ENCODE data around the gene NDUFC1. TPM values are rescaled to one million over a fixed set of nuclear protein-coding genes. Genes with fewer than 3 reads are reported as not detected.
A peak's percentile ranks its signal among the peaks of the same experiment; 100 is the strongest.
"Not testable (repeated sequence)": the region's sequence is repeated elsewhere in the genome, so short reads cannot be mapped to it uniquely, and the experiment has no call there.

The NDUFC1 gene
- total RNA-seq, 1 donor from 2014 or later, result 52.8 TPM

DNA sequence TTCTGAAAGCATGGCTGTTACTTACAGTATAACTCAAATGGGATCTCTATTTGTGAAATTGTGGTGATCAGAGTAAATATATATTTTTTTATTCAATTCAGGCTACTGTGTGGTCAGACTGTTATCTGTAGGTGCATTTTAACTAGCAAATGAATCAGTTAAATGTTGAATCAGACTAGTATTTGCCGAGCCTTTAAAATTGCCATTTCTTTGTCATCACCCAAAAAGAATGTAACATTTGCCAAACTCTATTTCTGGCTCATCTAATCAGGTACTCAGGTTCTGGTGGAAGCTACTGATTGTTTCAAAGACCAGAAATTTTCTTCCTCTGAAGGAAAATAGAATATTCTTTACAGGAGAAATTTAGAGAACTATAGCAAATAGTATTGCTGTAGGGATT, 2.7 kb downstream of the NDUFC1 start:
- DNase-seq (ENCODE audit: low read depth in 2 of 2), result no peak

- DNase-seq (ENCODE audit: low read depth in 2 of 2), result no peak
These were observed 5.3 kb downstream of the NDUFC1 start for GRCh38 chr4:139297001-139297410.

DNA sequence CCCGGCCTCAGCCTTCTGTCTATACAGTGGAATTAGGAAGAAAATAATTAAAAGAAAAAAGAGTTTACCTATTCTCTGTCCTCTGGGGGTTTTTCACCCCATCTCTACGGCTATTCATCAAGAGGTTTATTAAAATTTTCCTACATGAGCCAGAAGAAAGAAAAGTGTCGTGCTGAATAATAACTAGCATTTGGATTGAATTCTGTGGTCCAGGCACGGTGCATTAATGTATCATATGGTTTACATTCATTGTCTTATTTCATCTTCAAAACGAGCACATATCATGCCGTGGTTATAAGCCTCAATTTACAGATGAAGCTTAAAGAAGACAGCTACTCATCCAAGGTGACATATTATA, 6.4 kb downstream of the NDUFC1 start:
- no peak for DNase-seq (ENCODE audit: low read depth in 2 of 2)

DNA sequence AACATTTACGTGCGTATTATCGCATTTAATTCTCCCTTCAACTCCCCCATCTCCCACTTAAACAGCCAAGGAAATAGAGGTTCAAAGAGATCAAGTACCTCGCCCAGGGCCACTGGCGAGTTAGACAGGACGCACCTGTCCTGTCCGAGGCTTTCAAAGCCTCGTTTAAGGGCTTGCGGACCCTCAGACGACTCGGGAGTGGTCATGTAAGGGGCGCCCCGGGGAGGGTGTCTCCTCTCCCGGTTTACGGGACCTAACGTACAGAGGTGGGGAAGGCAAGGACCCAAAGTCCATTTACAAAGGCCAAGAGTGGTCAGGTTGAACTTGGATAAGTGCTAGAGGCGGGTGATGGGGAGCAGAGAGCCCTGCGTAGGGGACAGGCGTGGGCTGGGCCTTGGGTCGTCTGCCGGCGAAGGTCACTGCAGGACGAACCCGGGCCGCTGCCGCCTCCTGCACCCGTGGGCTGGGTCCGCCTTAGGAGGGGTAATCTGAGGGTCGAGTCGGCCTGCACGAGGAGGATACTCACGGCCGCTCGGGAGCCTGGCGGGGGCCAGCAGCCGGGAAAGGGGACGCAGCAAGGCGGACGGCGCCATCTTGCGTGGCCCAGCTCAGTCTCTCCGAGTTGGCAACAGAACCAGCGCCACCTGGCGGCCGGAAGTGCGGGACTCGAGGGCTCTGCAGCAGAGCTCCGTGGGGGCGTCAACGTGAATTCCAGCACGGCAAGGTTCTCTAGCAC, 6.9 kb downstream of the NDUFC1 start:
- DNase-seq (ENCODE audit: low read depth in 2 of 2), result peak; percentile 84 to 93

DNA sequence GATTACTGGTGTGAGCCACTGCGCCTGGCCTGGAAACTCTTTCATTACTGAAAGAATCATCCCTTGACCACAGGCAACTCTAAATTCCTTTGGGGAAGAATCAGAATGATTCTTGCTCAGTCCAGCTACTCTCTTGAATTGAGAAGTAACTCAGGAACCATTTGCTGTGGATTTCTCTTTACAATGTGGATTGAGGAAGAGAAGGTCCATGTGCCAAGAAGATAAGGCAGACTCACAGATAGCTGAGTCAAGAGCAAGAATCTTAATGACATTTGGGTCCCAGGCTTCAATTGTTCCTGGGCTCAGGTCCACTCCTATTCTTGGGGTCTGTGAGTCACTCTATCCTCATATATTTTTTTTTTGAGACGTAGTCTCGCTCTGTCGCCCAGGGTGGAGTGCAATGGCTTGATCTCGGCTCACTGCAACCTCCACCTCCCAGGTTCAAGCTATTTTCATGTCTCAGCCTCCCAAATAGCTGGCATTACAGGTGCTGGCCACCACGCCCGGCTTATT, 16.0 kb downstream of the NDUFC1 start:
- DNase-seq (ENCODE audit: low read depth in 2 of 2), result no peak

GRCh38 chr4:139282721-139283075, 19.6 kb downstream of the NDUFC1 start:
- no peak for DNase-seq (ENCODE audit: low read depth in 2 of 2)

GRCh38 chr4:139282065-139282720, 20.1 kb downstream of the NDUFC1 start:
- no peak for DNase-seq (ENCODE audit: low read depth in 2 of 2)

DNA sequence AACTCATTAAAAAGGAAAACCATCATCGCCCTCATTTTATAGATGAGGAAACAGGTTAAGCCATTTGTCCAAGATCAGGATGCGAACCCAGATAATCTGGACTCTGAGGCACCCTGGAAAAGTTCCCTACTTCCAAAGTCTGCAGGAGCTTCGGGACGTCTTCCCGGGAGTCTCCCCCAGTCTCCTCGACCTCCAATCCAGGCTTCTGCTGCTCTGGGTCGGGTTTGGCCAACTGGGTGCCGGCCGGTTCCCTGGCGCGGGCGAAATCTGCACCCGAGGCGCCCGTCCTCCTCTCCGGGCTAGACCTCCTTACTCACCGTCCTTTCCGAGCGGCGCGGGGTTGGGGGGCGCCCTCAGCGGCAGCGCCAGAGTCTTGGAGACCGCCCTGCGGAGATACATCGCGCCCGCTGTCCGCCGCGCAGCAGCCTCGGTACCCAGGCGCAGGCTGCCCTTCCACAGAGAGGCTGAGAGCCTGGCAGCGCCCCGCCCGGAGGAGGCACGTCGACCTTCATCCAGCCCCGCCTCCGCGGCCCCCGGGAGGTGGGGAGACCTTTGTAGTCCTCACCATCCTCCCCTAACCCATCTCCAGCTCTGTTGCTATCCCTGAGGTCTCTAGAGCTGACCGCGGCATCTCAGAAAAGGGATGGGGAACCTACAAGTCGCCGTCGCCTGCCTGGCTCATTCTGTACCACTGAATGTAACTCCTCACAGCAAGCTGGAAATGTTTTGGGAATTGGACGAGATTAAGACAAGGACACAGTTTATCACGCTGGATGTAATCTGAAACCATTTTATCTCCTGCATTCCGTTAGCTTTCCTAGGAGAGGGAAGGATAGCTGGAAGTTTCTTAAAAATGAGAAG, 22.3 kb downstream of the NDUFC1 start, which contains the start of gene MGARP:
TSS of gene MGARP (minus strand) at position 466 of the 861 bp plus-strand sequence. CDS start at position 399, 67 bp downstream.
- DNase-seq (ENCODE audit: low read depth in 2 of 2), result peak in 1 of 2 donors; percentile 39

DNA sequence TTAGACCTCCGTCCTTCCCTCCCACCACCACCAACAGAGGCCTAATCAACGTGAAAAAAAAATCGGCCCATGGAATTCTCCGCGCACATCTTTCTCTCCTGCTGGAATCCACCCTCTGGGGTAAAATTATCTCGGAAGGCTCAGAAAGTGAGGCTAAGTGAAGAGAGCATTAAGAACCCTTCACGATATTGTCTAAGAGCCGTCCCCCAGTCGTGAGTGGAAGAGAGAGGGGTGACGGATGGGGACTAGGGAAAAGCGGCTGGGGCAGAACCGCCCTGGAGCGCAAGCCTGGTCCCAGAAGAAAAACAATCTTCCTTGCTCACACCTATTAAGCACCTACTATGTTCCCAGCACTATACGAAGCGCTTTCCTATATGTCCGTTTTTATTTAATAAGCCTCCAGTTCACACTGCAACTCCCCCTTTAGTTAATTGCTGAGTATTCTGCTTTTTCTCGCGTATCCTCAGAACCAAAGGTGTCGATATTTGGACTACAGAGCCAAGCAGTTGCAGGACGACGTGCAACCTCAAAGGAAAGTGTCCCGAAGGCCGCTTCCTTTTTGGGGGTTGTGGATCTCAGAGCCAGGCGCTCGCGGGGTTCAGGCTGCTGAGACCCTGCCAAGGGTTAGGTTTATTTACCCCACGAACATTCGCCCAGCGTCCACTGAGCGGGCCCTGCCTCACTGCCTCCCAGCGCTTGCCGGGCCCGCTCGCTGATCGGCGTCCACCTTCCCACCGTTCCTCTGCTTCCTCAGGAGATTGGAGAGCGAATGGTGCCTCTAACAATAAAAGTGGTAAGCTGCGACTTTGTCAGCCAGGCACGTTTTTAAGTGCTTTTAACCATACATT, 23.1 kb downstream of the NDUFC1 start:
- DNase-seq (ENCODE audit: low read depth in 2 of 2), result peak in 1 of 2 donors; percentile 25

DNA sequence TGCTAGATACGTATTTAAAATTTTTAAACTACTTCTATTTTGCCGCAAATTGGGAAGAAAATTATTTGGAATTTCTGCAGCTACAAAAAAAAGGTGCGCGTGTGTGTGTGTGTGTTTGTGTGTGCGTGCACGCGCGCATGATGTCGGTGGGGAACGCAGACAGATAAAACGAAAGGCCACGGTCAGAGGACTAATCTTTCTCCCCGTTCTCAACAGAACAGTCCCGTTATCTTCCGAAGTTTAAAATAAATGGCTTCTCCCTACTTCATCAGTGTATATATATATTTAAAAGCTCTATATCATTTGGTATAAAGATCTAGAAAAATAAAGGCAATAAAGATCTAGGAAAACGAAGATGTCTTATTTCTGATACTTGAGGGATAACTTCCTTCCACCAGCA, 23.8 kb downstream of the NDUFC1 start:
- DNase-seq (ENCODE audit: low read depth in 2 of 2), result no peak

- DNase-seq (ENCODE audit: low read depth in 2 of 2), result no peak
These were observed 27.0 kb downstream of the NDUFC1 start for GRCh38 chr4:139275281-139275735.

DNA sequence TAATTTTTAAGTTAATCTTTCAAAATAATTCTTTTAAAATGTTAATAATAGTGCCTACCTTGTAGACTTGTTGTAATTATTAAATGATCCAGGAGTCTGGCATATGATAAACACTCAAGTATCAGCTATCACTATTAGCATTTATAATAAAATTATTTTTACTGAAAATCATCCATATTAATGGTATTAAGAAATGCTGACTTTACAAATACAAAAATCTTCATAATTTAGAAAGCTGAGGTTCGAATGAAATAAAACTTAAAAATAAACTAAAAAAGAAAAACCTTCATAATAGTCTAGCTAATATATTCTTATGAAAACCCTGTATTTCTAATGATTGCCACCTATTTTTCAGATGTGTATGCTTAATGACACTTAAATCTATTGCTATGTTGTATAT, 27.5 kb downstream of the NDUFC1 start:
- DNase-seq (ENCODE audit: low read depth in 2 of 2), result no peak

- DNase-seq (ENCODE audit: low read depth in 2 of 2), result no peak
These were observed 28.4 kb downstream of the NDUFC1 start for GRCh38 chr4:139273835-139274234.

- DNase-seq (ENCODE audit: low read depth in 2 of 2), result no peak
These were observed 35.0 kb downstream of the NDUFC1 start for GRCh38 chr4:139267301-139267700.

DNA sequence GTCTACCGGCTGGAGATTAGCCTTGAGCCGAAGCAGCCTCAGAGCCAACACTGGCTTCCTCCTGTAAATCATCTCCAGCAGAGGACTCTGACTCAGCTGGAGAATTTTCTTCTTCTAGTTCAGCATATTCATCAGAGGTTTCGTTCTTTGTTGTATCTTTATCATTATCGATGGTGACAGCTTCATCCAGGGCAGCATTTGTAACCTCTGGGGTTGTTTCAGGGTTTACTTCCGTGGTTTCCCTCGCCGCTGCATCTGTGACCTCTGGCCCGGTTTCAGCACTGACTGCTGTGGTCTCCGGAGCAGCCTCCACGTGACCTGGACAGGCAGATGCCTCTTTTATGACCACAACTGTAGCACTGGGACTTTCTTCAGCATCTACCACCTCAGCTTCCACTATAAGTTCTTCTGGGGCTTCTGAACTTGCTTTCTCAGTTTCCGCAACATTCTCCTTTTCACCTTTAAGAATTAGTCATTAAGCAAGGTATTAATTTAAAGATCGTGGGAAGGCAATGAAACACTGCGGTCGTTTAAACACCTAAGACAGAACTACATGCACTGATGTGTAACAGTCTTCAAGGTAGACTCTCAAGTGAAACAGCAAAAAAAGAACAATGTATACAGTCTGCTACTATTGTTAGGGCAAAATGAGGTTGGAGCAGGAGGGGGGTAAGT, 35.6 kb downstream of the NDUFC1 start:
- DNase-seq (ENCODE audit: low read depth in 2 of 2), result peak; percentile 38 to 62

DNA sequence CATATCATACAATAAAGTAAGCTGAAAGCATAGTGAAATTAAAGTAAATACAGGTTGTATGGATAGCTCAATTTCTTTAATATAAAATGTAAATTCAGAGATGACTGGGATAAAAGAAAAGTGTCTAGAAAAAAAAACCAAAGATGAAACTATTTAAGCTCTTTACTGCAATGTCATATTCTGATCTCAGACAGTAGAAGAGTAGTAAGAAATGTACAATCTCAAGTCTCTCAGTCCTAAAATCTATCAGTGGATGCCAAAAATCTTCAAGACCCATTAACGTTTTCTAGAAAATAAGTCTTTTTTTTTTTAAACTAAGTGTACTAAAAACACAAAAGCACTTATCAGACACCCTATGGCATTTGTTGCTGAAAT, 36.1 kb downstream of the NDUFC1 start:
- no peak for DNase-seq (ENCODE audit: low read depth in 2 of 2)

- no peak for DNase-seq (ENCODE audit: low read depth in 2 of 2)
These were observed 36.6 kb downstream of the NDUFC1 start for GRCh38 chr4:139265654-139266053.

DNA sequence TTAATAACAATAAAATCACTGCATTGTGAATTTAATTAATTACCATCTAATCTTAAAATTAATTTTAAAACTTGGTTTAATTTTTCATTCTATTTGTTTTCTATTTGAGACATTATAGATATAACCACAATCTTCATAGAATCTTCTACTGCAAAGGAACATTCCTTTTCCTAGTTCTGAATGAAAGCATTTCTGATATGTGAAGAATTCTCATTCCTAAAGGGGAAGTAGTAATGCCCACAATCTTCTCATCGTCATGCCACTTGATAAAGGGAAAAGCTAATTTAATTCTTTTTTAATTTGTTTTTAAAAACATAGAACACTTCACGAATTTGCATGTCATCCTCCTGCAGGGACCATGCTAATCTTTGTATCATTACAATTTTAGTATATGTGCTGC, 45.9 kb downstream of the NDUFC1 start:
- DNase-seq (ENCODE audit: low read depth in 2 of 2), result no peak

GRCh38 chr4:139255581-139255980, 46.7 kb downstream of the NDUFC1 start:
- DNase-seq (ENCODE audit: low read depth in 2 of 2), result not testable (repeated sequence)

GRCh38 chr4:139253713-139254112, 48.6 kb downstream of the NDUFC1 start:
- DNase-seq (ENCODE audit: low read depth in 2 of 2), result no peak

All from dermis microvascular lymphatic vessel endothelial cell (primary cell).